ENCODE data around the gene LHFPL3.

Gene LHFPL3

DNA sequence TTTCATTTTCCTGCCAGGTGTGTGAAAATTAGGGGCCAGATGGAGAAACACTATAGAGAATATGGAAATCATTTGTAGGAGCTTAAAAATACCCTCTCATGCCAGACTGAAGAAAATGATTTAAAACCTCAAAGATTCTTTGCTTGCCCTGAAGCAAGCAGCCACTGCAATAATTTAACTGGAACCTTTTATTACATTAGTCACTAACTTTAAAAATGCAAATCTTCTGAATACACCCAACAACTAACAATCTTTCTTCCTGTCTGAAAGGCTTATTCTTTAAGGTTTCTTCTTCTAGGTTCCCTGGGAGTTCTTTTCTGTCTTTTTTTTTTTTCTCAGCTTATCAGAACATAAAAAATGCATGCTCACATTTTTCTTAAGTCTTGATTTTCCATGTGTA is 447.1 kb downstream of the LHFPL3 start:
- no peaks in the 10 kb centered on the region for H3K4me1 ChIP-seq (ENCODE audit: control insufficient read depth, insufficient read depth, low read length)
- H3K27me3 ChIP-seq (ENCODE audit: control insufficient read depth, insufficient read depth, low read length), result no peaks in the 10 kb centered on the region
- no peak overlapping the region for H3K4me3 ChIP-seq (ENCODE audit: low read length)
- H3K9ac ChIP-seq (ENCODE audit: low read length), result no peak overlapping the region
- no peaks in the 10 kb centered on the region for H3K36me3 ChIP-seq (ENCODE audit: control insufficient read depth, insufficient read depth, low read length)
- H3K27ac ChIP-seq (ENCODE audit: low read depth, low read length), result no peak overlapping the region

- no peak overlapping the region for H3K9ac ChIP-seq (ENCODE audit: low read length)
- H3K4me3 ChIP-seq (ENCODE audit: low read length), result no peak overlapping the region
- no peaks in the 10 kb centered on the region for H3K27me3 ChIP-seq (ENCODE audit: control insufficient read depth, insufficient read depth, low read length)
- H3K4me1 ChIP-seq (ENCODE audit: control insufficient read depth, insufficient read depth, low read length), result no peaks in the 10 kb centered on the region
- no peaks in the 10 kb centered on the region for H3K36me3 ChIP-seq (ENCODE audit: control insufficient read depth, insufficient read depth, low read length)
- H3K27ac ChIP-seq (ENCODE audit: low read depth, low read length), result no peak overlapping the region
Measured at GRCh38 chr7:104777301-104777800, 448.9 kb downstream of the LHFPL3 start.

DNA sequence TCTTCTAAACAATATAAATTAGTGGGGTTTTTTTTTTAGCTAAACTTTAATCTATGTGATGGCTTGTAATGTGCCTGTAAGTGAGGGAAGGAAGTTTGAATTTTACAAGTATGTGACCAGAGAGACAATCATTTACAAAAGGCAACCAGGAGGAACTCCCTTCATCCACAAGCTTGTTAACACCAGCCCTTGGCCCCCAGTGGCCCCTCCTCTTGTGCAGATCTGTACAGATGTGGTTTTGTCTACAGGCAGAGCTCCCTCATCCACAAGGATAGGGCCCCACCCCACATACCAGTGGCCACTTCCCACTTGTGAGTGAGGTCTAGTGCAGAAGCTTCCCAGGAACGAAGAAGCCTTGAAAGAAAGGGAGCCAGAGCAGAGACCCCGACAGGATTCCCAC is 451.5 kb downstream of the LHFPL3 start:
- Histone ChIP-seq H3K36me3 (ENCODE audit: control insufficient read depth, insufficient read depth, low read length) (no peaks in the 10 kb centered on the region), H3K27ac (ENCODE audit: low read depth, low read length) (no peak overlapping the region), H3K27me3 (ENCODE audit: control insufficient read depth, insufficient read depth, low read length) (no peaks in the 10 kb centered on the region), H3K4me3 (ENCODE audit: low read length) (no peak overlapping the region), H3K9ac (ENCODE audit: low read length) (no peak overlapping the region), H3K4me1 (ENCODE audit: control insufficient read depth, insufficient read depth, low read length) (no peaks in the 10 kb centered on the region)

- no peak overlapping the region for H3K27ac ChIP-seq (ENCODE audit: low read depth, low read length)
- H3K9ac ChIP-seq (ENCODE audit: low read length), result no peak overlapping the region
- no peak overlapping the region for H3K4me3 ChIP-seq (ENCODE audit: low read length)
- H3K4me1 ChIP-seq (ENCODE audit: control insufficient read depth, insufficient read depth, low read length), result no peaks in the 10 kb centered on the region
- no peaks in the 10 kb centered on the region for H3K27me3 ChIP-seq (ENCODE audit: control insufficient read depth, insufficient read depth, low read length)
- H3K36me3 ChIP-seq (ENCODE audit: control insufficient read depth, insufficient read depth, low read length), result no peaks in the 10 kb centered on the region
Measured at GRCh38 chr7:104784686-104785085, 456.3 kb downstream of the LHFPL3 start.

DNA sequence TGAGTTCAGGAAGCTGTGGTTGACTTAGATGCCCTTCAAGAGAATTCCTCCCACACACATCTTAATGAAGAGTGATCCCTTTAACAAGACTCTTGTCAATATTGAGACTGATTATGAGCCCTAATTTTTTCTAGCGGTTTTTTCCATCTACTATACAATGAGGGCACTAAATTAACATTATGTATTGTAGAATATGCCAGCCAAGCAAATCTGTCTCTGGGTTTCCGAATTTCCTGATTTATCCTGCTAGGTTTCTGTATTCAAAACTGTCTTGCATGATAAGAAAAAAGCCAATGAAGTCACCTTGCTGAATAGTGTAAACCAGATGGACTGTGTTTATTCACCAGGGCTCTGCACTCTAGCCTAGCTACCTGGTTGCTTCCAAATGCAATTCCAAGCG is 461.4 kb downstream of the LHFPL3 start:
- no peak overlapping the region for H3K27ac ChIP-seq (ENCODE audit: low read depth, low read length)
- H3K4me1 ChIP-seq (ENCODE audit: control insufficient read depth, insufficient read depth, low read length), result no peaks in the 10 kb centered on the region
- H3K9ac ChIP-seq (ENCODE audit: low read length), result no peak overlapping the region
- no peak overlapping the region for H3K4me3 ChIP-seq (ENCODE audit: low read length)
- H3K36me3 ChIP-seq (ENCODE audit: control insufficient read depth, insufficient read depth, low read length), result no peaks in the 10 kb centered on the region
- H3K27me3 ChIP-seq (ENCODE audit: control insufficient read depth, insufficient read depth, low read length), result no peaks in the 10 kb centered on the region

GRCh38 chr7:104790440-104790839 is 462.0 kb downstream of the LHFPL3 start:
- Histone ChIP-seq H3K4me1 (ENCODE audit: control insufficient read depth, insufficient read depth, low read length) (no peaks in the 10 kb centered on the region), H3K4me3 (ENCODE audit: low read length) (no peak overlapping the region), H3K36me3 (ENCODE audit: control insufficient read depth, insufficient read depth, low read length) (no peaks in the 10 kb centered on the region), H3K9ac (ENCODE audit: low read length) (no peak overlapping the region), H3K27me3 (ENCODE audit: control insufficient read depth, insufficient read depth, low read length) (no peaks in the 10 kb centered on the region), H3K27ac (ENCODE audit: low read depth, low read length) (no peak overlapping the region)

DNA sequence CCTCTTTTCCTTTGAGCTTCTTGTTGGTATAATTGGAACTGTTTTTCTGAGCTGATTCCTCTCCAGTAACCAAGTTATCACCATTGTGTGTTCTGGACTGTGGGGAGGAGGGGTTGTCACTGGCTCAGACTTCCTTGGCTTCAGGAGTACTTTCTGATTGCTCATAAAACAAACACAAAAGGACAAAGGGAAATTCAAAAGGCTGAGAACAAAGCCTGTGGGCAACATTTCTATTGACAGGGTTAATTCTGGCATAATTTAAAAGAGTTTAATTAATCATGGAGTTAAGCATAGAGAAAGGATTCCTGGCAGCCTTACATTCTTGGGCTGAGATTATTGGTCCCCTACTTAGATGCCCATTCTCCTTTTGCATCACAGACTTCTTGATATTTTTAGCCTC is 462.7 kb downstream of the LHFPL3 start:
- Histone ChIP-seq H3K9ac (ENCODE audit: low read length) (no peak overlapping the region), H3K27me3 (ENCODE audit: control insufficient read depth, insufficient read depth, low read length) (no peaks in the 10 kb centered on the region), H3K4me3 (ENCODE audit: low read length) (no peak overlapping the region), H3K4me1 (ENCODE audit: control insufficient read depth, insufficient read depth, low read length) (no peaks in the 10 kb centered on the region), H3K36me3 (ENCODE audit: control insufficient read depth, insufficient read depth, low read length) (no peaks in the 10 kb centered on the region), H3K27ac (ENCODE audit: low read depth, low read length) (no peak overlapping the region)

DNA sequence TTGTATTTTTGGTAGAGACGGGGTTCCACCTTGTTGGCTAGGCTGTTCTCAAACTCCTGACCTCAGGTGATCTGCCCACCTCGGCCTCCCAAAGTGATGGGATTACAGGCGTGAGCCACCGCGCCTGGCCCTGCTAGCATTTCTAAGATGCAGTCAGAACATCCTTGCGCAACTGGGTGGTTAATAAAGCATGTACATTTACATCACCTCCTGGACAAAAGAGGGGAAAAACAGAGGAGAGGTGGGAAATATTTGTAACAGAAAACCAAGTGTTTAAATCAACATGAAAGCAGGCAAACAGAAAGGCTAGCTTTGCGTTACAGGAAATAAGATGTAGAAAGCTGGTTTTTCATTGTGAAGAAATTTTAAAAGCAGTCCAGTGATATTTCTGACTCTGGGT is 464.7 kb downstream of the LHFPL3 start:
- Histone ChIP-seq H3K4me1 (ENCODE audit: control insufficient read depth, insufficient read depth, low read length) (no peaks in the 10 kb centered on the region), H3K9ac (ENCODE audit: low read length) (no peak overlapping the region), H3K27ac (ENCODE audit: low read depth, low read length) (no peak overlapping the region), H3K27me3 (ENCODE audit: control insufficient read depth, insufficient read depth, low read length) (peaks cover 2% of the 10 kb centered on the region), H3K4me3 (ENCODE audit: low read length) (no peak overlapping the region), H3K36me3 (ENCODE audit: control insufficient read depth, insufficient read depth, low read length) (no peaks in the 10 kb centered on the region)

- Histone ChIP-seq H3K4me3 (ENCODE audit: low read length) (no peak overlapping the region), H3K4me1 (ENCODE audit: control insufficient read depth, insufficient read depth, low read length) (no peaks in the 10 kb centered on the region), H3K27me3 (ENCODE audit: control insufficient read depth, insufficient read depth, low read length) (peaks cover 2% of the 10 kb centered on the region), H3K27ac (ENCODE audit: low read depth, low read length) (no peak overlapping the region), H3K9ac (ENCODE audit: low read length) (no peak overlapping the region), H3K36me3 (ENCODE audit: control insufficient read depth, insufficient read depth, low read length) (no peaks in the 10 kb centered on the region)
Measured at GRCh38 chr7:104794154-104794553, 465.8 kb downstream of the LHFPL3 start.

DNA sequence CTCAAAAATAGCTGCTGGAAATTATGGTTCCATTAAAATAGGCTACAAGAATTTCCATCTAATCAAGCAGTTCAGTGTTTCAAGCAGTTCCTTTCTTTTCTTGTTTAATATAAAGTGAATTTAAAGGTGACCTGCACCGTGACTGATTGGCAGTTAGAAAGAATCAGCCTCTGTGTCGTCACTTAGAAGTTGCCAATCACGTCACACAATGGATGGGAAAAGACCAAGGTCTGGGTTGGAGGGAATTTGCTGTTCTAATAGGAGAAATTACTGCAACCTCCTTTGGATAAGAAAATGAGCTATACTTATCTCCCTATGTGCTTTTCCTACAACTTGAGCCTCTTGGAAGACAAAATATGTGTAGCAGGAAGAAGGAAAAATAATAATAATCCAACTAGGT is 466.2 kb downstream of the LHFPL3 start:
- H3K27ac ChIP-seq (ENCODE audit: low read depth, low read length), result no peak overlapping the region
- peaks cover 2% of the 10 kb centered on the region for H3K27me3 ChIP-seq (ENCODE audit: control insufficient read depth, insufficient read depth, low read length)
- H3K36me3 ChIP-seq (ENCODE audit: control insufficient read depth, insufficient read depth, low read length), result no peaks in the 10 kb centered on the region
- H3K4me1 ChIP-seq (ENCODE audit: control insufficient read depth, insufficient read depth, low read length), result no peaks in the 10 kb centered on the region
- no peak overlapping the region for H3K4me3 ChIP-seq (ENCODE audit: low read length)
- H3K9ac ChIP-seq (ENCODE audit: low read length), result no peak overlapping the region

DNA sequence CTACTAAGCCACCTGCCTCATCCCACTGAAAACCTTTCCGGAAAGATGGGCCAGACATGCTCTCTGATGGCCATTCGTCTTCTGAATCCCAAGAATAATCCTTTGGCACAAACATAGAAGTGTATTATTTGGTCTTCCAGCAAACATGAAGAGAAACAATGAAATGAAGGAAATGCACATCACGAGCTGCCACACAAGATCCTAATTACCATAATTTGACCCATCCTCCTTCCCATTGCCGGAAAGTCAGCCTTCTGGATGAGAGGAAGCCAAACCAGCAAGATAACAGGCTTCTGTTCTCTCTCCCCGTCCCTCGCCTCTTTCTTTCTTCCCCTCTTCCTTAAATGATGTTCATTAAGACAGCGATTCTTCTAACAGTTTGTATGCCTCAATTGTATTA is 466.7 kb downstream of the LHFPL3 start:
- H3K4me3 ChIP-seq (ENCODE audit: low read length), result no peak overlapping the region
- H3K27me3 ChIP-seq (ENCODE audit: control insufficient read depth, insufficient read depth, low read length), result peaks cover 2% of the 10 kb centered on the region
- no peaks in the 10 kb centered on the region for H3K36me3 ChIP-seq (ENCODE audit: control insufficient read depth, insufficient read depth, low read length)
- H3K9ac ChIP-seq (ENCODE audit: low read length), result no peak overlapping the region
- H3K4me1 ChIP-seq (ENCODE audit: control insufficient read depth, insufficient read depth, low read length), result no peaks in the 10 kb centered on the region
- no peak overlapping the region for H3K27ac ChIP-seq (ENCODE audit: low read depth, low read length)

GRCh38 chr7:104795616-104796398 is 467.4 kb downstream of the LHFPL3 start:
- Histone ChIP-seq H3K4me1 (ENCODE audit: control insufficient read depth, insufficient read depth, low read length) (no peaks in the 10 kb centered on the region), H3K4me3 (ENCODE audit: low read length) (no peak overlapping the region), H3K36me3 (ENCODE audit: control insufficient read depth, insufficient read depth, low read length) (no peaks in the 10 kb centered on the region), H3K9ac (ENCODE audit: low read length) (no peak overlapping the region), H3K27me3 (ENCODE audit: control insufficient read depth, insufficient read depth, low read length) (peaks cover 2% of the 10 kb centered on the region), H3K27ac (ENCODE audit: low read depth, low read length) (no peak overlapping the region)

DNA sequence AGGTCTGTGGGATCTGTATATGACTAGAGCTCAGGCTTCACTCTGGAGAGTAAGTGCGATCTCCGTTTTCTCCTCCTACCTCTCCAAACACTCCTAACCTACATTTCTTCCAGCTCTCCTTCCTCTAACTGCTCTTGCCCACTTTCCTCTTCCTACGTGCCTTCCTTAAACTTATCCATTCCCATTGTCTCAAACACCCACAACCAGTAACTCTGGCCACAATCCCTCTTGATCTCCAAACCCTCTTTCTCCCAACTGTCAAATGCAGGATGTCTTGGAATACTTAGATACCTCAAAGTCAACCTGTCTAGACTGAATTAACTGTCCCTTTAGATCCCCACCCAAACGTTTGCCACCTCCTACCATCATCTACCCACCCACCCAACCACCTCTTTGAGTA is 471.9 kb downstream of the LHFPL3 start:
- no peaks in the 10 kb centered on the region for H3K36me3 ChIP-seq (ENCODE audit: control insufficient read depth, insufficient read depth, low read length)
- H3K4me3 ChIP-seq (ENCODE audit: low read length), result no peak overlapping the region
- peaks cover 2% of the 10 kb centered on the region for H3K27me3 ChIP-seq (ENCODE audit: control insufficient read depth, insufficient read depth, low read length)
- no peaks in the 10 kb centered on the region for H3K4me1 ChIP-seq (ENCODE audit: control insufficient read depth, insufficient read depth, low read length)
- no peak overlapping the region for H3K27ac ChIP-seq (ENCODE audit: low read depth, low read length)
- no peak overlapping the region for H3K9ac ChIP-seq (ENCODE audit: low read length)
